CD4-positive, alpha-beta T cell treated with Interleukin-15 for 4 hours (primary cell): Measurements from ENCODE around the gene ARHGEF16.

Experiments
- DNase-seq: peaks from one replicate; pipeline ENCODE4 v3.0.0-alpha.2; 2020; ENCODE audit warnings: low spot score

Gene ARHGEF16

DNA sequence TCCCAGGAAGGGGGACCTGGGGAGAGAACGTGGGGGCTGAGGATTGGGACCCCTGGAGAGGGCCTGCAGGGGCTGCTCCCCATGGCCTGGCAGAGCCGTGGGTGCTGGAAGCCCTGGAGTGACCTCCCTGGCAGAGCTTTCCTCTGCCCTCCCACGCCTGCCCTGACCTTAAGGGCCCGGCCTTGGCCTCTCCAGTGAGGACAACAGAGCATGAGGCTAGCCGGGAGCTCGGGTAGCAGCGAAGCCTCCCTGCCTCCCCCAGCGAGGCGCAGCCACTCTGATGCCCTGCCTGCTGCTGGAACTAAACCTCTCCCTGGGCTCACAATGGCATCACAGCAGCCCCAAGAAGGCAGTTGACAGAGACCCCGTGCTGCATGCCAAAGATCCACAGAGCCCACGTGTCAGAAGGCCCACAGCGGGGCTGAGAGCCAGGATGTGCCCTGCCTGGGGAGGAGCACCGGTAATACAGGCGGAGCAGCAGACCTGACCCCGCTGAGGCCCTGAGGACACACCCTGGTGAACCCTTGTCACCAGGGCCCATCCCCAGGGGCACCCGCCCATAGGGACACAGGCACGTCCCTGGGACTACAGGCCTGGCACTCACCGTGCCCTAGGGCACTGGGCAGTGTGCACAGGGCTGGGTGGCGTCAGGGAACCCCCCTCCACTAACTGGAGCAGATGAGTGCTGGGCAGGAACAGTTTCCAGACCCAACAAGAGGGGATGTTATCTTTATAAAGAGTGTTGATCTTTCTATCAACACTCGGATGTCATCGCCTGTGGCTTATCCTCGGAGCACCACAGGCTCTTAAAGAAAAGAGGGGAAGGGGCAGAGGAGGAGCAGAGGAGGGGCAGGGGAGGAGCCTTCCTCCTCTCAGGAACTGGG, 48.4 kb downstream of the ARHGEF16 start:
- no peak for DNase-seq

DNA sequence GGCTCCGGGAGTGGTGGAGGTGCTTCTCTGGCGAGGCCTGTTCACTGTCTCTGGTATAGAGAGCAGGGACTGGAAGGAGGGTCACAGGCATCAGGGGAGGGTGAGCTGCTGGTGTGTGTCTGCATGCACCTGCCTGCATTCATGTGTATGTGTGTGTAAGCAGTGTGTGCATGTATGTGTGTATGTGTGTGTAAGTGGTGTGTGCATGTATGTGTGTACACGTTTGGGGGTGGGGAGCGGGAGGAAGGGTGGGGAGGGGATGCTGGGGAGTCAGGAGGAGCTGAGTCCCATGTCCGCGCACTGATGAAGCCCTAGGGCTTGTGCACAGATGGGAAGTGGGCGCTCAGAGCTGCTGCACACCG, 49.0 kb downstream of the ARHGEF16 start:
- no peak for DNase-seq

DNA sequence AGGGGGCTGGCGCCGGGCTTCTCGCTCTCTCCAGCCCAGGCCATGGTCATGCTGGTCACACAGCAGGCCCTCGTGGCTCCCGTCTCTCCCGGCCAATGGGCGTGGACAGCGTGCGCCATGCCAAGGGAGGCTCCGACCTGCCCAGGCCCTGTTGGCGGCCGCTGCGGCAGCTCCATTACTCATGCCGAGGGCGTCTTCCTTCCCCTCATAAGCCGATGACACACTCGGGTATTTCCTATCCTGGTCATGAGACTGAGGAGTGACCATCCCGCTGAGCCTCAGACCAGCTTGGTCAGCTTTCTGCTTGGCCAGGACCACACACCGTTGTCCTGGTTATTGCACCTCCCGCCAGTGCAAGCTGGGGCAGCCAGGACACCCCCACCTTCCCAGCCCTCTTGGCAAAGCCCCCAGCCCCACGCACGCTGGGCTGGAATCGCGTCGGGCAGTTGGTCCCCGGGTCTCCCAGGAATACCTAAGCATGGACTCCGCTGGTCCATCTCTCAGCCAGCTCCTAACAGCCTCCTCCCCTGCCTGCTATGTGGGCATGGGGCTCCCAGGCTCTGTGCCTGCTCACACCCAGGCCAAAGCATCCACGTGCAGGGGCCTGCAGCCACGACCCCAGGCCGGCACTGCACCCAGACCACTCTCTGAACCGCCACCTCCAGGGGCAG, 49.8 kb downstream of the ARHGEF16 start:
- DNase-seq: no peak

DNA sequence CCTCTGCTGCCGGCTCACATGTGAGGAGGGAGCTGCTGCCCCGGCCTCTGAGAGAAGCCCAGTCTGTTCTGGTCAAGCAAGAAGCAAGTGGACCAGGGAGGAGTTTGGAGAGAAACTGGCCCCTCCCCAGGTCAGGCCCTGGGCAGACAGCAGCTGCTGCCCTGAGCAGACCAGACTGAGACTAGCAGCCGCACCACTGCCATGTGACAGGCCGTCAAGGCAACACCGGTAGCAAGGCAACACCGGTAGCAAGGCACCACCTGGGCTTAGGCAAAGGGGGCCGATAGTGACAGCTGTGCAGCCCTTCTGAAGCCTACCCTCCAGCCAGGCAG, 50.3 kb downstream of the ARHGEF16 start:
- no peak for DNase-seq

DNA sequence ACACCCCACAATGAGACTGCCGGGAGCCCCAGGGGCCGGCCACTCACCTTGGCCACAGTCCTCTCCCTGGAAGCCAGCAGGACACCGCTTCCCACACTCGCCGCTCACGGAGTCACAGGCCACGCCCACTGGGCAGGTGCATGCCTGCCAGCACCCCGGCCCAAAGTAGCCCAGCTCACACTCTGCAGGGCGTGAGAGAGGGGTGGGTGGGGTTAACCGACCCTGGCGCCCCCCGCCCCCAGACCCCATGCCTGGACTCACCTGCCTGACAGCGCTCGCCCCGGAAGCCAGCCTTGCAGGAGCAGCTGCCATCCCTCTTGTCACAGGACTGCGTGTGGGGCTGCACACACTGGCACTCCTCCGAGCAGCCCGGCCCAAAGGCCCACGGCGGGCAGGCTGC, 50.7 kb downstream of the ARHGEF16 start:
- no peak for DNase-seq

DNA sequence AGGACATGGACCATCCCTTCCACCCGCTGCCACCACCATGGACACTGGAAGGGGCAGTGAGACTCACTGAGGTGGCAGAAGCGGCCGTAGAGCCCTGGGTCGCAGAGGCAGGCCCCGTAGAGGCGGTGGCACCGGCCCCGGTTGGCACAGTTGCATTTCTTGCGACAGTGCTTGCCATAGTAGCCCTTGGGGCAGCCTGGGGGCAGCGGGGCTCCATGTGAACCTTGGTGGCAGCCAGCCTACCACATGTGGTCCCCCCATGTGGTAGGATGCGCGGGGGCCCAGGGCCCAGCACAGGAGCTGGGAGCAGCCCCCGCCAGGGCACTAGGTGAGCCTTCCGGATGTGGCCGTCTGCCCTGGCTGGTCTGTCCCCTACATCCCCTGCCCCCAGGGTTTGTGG, 51.6 kb downstream of the ARHGEF16 start:
- DNase-seq: no peak

DNA sequence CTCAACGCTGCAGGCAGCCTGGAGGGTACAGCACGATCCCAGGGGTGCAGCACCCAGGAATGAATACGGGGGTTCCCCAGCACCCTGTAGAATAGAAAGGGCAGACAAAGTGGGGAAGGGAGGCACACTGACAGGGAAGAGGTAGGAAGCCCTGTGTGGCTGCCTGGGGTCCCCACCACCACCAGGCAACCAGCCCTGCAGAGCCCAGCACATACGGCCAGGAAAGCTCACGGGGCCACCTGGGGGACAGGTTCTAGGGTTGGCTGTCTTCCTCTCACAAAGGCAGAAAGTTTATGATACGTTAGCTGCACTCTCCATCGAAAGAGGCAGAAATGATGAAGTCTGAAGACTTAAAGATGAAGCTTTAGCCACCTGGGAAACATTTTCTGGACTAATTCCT, 52.5 kb downstream of the ARHGEF16 start:
- DNase-seq: no peak

DNA sequence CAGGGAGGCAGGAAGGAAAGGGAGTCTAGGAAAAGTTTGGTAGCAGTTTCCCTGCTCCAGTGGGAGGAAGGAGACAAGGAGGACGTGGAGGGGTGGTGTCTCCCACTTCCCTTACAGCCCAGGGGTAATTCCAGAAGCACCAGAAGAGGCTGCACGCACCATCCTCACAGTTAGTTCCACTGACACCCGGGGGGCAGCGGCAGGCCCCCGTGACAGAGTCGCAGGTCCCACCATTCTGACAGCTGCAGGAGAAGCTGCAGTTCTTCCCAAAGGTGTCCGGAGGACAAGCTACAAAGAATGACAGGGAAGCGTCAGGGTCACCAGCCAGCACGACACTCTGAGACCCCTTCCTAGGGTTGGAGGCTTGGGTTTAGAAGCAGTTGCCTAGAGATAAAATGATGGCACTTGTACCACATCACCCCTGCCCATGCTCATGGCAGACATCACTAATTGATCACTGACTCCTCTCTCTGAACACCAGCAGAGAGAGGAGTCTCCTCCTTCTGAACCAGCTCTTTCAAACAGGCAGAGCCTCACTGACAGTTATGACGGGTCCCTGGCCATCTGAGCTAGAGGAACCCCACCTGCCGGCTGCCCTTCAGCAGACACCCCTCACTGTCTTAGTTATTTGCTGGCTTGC, 53.3 kb downstream of the ARHGEF16 start:
- DNase-seq: no peak

DNA sequence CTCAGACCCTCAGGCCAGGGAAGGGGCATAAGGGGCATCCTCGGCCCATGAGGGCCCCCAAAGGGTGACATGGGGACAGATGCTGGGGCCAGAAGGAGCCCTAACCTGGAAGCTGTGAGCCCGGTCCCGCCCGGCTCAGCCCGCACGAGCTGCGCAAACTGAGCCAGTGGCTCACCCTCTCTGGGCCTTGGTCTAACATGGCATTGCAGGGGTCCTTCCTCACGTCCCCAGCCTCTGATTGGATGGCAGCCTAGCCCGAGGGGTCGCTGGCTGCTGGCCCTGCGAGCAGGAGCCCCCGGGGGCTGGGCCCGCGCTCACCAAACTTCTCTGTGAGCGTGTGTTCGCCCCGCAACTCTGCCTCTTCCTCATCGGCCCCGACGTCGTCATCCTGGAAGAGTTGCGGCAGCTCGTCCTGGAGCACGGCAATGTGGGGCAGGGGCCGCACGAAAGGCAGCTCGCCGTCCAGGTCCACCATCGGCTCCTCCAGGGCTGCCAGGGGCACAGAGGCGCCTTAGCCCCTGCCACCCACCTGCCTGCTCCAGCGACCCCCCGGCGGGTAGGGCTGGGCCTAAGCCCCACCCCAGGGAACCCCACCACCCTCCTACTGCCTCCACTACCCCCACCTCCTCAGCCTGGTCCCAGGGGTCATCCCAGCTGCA, 54.4 kb downstream of the ARHGEF16 start:
- DNase-seq: no peak

DNA sequence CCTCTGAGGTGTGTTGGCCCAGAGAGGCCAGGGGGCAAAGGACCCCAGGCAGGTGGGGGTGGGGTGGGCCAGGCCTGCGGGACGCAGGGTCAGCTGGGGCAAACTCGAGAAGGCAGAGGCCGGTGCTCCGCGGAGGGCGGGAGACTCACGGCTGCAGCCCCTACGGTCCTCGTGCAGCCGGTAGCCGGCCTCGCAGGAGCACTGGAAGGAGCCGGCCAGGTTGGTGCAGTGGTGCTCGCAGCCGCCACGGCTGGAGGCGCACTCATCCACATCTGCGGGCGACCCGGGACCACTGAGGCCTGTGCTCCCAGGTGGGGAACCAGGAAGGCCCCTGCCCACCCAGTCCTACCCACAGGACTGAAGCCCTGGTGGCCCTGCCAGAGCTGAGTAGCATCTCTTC, 55.3 kb downstream of the ARHGEF16 start:
- DNase-seq: no peak

DNA sequence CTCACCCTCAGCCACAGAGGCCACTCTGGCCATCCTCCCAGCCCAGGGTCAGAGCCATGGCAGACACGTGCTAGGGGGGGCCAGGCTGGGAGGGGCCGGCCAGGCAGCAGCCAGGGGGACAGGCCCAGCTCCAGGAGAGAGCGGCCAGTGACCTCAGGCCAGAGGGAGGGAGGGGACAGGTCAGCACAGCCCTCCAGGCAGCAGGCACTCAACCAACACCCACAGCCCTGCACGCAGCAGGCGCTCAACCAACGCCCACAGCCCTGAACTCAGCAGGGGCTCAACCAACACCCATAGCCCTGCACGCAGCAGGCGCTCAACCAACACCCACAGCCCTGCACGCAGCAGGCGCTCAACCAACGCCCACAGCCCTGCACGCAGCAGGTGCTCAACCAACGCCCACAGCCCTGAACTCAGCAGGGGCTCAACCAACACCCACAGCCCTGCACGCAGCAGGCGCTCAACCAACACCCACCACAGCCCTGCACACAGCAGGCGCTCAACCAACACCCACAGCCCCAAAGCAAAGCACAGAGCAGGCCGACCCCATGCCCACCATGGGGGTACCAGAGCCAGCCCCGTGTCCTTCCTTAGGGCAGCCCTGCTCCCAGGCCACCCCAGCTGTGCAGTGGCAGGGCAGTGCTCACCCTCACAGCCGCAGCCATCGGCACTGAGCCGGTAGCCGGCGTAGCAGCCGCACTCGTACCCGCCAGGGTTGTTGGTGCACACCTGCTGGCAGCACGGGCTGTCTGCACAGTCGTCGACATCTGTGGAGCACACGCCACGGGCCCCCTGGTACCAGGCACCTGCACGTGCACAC, 55.9 kb downstream of the ARHGEF16 start:
- no peak for DNase-seq

DNA sequence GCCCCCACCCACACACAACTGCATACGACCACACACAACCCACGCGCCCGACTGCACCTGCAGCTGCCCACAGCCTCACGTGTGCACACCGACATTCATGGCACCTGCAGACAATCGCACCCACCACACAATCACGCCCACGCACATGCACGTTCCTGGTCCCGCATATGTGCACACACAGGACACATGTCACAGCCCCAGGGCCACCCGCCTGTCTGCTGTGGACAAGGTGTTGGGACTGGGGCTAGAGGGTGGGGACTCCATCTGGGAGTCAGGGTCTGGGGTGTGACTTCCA, 56.4 kb downstream of the ARHGEF16 start:
- no peak for DNase-seq

DNA sequence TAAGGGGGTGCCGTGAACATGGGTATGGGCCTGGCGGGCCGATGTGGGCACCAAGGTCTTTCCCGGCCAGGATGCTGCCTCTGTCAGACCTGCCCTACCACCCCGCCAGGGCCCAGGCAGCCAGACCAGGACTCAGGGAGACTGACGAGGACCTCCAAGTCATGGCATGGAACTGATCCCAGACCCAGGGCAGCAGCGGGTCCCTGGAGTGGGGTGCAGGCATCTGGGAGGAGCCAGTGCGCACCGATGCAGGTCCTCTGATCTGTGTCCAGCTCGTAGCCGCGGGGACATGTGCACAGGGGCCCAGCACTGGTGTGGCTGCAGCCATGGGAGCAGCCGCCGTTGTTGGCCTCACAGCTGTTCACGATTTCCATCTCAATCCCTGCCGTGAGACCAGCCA, 56.8 kb downstream of the ARHGEF16 start:
- DNase-seq: no peak

DNA sequence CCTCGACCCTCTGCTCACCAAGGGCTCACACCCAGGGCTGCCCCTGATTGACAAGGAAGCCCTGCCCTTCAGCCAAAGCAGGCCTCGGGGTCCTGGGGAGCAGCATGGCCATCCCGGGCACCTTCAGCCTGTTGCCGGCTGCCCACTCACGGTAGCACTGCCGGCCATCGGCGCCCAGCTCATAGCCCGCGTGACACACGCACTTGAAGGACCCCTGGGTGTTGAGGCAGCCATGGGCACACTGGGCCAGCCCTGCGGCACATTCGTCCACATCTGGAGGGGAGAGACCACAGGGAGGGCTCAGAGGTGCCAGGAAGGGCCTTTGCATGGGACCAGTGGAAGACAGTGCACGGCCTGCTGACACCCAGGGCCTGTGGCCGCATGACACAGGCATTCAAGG, 57.4 kb downstream of the ARHGEF16 start:
- no peak for DNase-seq

DNA sequence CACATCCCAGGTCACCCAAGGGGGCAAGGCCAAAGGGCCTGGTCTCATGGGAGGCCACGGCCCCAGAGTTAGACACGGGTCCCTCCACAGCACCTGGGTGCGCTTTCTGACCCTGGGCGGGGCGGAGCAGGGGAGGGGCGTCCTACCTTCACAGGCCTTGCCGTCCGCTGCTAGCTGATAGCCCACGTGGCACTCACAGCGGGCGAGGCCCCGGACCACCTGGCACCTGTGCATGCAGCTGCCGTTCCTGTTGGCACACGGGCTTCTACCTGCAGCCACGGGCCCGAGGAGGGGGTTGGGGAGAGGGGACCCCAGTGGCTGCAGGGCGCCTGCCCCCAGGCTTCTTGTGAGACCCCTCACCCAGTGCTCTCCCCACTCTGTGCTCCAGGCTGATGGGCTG, 59.9 kb downstream of the ARHGEF16 start:
- DNase-seq: no peak

DNA sequence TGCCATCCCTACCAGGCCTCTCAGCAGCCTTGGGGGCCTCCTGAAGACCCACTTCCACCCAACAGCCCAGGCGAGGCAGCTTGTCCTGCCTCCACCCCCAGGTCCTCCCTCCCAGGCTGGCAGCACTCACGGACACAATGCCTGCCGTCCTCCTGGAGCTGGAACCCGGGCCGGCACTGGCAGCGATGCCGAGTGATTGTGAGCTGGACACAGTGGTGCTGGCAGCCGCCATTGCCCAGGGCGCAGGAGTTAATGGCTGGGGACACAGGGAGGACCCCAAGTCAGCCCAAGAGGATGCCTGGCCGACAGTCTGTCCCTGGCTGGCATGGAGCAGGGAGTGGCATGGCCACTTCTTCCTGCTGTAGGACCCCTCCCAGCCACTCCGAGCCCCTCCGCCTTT, 60.8 kb downstream of the ARHGEF16 start:
- no peak for DNase-seq

DNA sequence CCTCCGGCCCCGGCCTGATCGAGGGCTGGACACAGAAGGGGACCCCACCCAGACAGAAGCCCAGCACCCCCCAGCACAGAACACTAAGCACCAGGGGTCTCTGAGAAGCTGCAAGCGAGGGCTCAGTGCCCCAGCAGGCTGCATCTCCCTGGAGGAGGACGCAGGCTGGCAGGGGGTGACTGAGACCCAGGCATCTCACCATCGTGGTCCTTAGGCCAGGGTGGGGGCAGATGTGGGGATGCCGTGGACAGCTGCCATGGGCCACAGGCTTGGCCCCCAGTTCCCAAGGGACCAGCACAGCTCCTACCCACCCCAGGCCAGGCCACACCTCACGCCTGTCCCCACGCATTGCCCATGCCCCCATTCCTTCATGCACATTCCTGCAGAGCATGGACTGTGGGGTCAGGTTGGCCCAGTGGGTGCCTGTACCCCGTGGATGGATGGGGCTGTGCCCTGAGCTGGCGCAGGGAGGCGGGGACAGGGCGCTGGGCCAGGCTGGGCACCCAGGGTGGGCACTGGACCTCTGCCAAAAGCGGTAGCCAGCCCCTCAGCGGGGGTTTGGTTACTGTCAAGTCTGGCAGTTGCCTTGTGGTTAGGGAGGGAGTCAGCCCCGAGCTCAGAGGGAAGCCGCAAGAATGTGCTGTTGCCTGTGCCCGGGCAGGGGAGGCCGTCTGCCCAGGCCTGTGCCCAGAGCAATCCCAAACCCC, 61.5 kb downstream of the ARHGEF16 start:
- DNase-seq: no peak

DNA sequence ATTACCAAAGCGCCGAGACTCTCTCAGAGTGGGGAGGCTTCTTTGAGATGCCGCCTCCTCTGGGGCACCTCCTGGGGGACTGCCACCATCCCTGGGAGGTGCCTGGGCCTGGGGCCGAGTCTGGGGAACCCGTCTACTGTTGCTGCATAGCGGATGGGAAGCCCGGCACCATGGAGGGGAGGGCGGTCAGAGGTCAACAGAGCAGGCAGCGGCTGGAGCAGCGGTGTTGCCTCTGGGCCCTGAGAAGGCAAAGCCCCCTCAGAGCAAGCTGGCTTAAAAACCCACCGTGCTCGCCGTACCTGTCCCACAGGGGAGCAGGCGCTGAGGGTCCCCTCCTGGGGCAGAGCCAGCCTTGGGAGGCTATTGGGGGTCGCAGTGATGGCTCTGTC, 62.0 kb downstream of the ARHGEF16 start:
- DNase-seq: no peak

DNA sequence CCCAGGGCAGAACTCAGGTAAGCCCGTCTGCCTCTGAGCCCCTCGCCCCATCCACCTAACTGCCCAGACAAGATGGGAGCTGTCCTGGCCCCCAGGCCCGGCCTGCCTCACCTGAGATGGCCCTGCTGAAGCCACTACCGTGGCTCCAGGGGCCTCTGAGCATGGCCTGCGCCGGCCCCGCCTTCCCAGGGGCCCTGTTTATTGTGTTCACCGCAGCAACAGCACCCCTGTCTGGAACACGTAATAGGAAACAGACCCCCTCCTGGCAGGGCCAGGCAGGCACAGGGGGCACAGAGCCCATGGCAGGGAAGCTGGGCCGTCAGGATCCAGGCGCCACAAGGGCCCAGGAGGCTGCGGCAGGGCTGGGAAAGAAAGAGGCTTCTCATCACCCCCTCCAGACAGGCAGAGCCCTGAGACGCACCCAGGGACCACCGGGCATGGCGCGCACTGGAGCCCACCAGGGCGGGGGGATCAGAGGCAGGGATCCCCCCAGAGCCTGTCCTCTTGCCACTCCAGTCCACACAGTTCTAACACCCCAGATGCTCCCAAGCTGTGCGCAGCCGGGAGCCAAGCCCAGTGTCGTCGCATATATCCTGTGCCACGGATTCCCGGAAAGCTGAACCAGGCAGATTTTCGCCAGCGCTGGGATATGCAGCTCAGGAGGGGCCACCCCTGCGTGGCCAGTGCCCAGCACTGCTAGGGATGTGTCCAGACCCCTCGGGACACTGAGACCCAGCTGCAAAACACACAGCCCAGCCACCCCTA, 62.6 kb downstream of the ARHGEF16 start:
- no peak for DNase-seq

DNA sequence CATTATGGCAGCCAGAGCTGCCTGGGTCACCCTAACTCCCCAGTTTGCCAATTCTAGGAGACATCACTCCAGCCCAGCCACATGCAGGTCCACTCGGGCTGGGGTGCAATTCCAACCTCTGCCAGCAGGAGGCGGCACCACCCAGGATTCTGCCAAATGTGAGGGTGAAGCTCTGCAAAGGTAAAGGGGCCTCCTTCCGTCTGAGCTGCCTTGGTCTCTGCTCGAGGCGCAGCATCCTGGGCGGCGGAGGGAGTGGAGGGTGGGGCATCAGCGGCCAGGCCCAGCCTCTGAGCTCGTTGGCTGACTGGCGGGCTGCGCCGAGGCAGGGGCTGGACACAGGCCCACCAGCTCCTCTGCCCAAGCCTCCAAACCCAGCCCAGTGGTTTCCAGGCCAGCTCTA, 63.8 kb downstream of the ARHGEF16 start:
- peak; percentile 6 for DNase-seq

DNA sequence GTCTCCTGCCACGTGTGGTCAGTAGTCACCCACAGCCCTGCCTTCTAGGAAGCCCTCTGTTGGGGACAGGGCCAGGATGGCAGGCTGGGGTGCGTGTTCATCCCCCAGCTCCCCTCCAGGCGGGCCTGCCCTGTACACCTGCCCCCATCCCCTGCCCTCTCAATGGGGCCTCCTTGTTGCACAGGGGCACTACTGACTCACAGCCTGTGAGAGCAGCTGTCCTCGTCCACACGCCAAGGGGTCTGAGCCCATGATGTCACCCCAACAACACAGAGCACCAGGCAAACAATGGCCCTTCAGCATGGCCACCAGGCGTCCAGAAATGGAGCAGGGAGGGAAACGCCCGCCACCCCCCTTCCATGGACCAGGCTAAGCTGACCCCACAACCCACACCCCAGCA, 64.3 kb downstream of the ARHGEF16 start:
- DNase-seq: no peak
